Activated CD8-positive, alpha-beta T cell treated with anti-CD3 and anti-CD28 coated beads for 36 hours (primary cell): ENCODE measurements around the gene IL1RAPL2. TPM values are rescaled to one million over a fixed set of nuclear protein-coding genes. Genes with fewer than 3 reads are reported as not detected.
"Not testable (repeated sequence)": the region's sequence is repeated elsewhere in the genome, so short reads cannot be mapped to it uniquely, and the experiment has no call there.

Experiments
- ATAC-seq: fragments of 200-7000 bp; cut with Tn5 transposase; one replicate; pipeline ENCODE4 v1.10.0; 2021; ENCODE audit warnings: mild to moderate bottlenecking, moderate library complexity
- CTCF ChIA-PET: fragments of 350-600 bp; sonication (Branson Sonifier 250); formaldehyde crosslinking; loops from one replicate; lab custom pipeline; 2021; ENCODE audit warnings: antibody characterized with exemption; lab: Charles Lee
- POLR2A ChIA-PET: fragments of 350-600 bp; sonication (Branson Sonifier 250); formaldehyde crosslinking; loops from one replicate; lab custom pipeline; 2021; ENCODE audit warnings: antibody characterized with exemption; lab: Charles Lee
- DNase-seq: peaks from one replicate; pipeline ENCODE4 v3.0.0-alpha.2; 2020
- H3K27ac Mint-ChIP-seq: one replicate; pipeline ENCODE4 v1.8.0; 2021; ENCODE audit warnings: mild to moderate bottlenecking, mixed read lengths
- H3K27me3 Mint-ChIP-seq: one replicate; pipeline ENCODE4 v1.8.0; 2021; ENCODE audit warnings: mixed read lengths
- H3K36me3 Mint-ChIP-seq: one replicate; pipeline ENCODE4 v1.8.0; 2021; ENCODE audit warnings: low read depth, mixed read lengths
- H3K4me1 Mint-ChIP-seq: one replicate; pipeline ENCODE4 v1.8.0; 2021; ENCODE audit warnings: low read depth, mixed read lengths
- H3K4me3 Mint-ChIP-seq: one replicate; pipeline ENCODE4 v1.8.0; 2021; ENCODE audit warnings: mild to moderate bottlenecking, moderate library complexity, mixed read lengths
- H3K9me3 Mint-ChIP-seq: one replicate; pipeline ENCODE4 v1.8.0; 2021; ENCODE audit warnings: mixed read lengths
- intact Hi-C: fragments of 100-400 bp; cut with micrococcal nuclease; formaldehyde crosslinking; loops from one replicate; pipeline ENCODE4 v1.10.0; 2022
- total RNA-seq, 2 experiments: library from RNA; stranded (reverse); gene quantifications; one replicate each; pipeline ENCODE4 v1.2.3, GENCODE V29; 2021
- TF ChIP-seq, protein P1 (sequence below): fragments of 200-600 bp; IDR thresholded peaks from one replicate; pipeline ENCODE4 v1.8.0; 2022; ENCODE audit warnings: antibody characterized with exemption, mild to moderate bottlenecking

Gene IL1RAPL2
- total RNA-seq, 2 experiments from 2014 or later: not detected

DNA sequence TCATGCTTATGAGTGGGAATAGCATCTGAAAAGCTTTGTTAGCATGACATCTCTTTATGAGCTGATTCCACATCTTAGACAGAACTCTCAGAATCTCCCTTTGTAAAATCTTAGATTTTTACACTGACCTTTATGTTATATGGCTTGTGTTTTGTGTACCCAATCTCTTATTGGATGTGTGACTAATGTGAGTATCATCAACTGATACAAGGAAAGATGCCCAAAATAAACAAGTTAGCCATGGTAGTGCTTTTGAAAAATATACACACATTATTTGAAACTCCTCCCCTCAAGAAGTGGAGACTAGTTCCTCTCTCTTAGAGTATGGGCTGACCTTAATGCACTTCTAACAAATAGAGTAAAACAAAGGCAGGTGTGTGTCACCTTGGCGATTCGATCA lies 1096.2 kb downstream of the IL1RAPL2 start:
- H3K4me3 Mint-ChIP-seq: no peak overlapping the region
- DNase-seq (no peak), ATAC-seq (no peak)
- POLR2A ChIA-PET: no interaction called here
- TF ChIP-seq, protein P1, sequence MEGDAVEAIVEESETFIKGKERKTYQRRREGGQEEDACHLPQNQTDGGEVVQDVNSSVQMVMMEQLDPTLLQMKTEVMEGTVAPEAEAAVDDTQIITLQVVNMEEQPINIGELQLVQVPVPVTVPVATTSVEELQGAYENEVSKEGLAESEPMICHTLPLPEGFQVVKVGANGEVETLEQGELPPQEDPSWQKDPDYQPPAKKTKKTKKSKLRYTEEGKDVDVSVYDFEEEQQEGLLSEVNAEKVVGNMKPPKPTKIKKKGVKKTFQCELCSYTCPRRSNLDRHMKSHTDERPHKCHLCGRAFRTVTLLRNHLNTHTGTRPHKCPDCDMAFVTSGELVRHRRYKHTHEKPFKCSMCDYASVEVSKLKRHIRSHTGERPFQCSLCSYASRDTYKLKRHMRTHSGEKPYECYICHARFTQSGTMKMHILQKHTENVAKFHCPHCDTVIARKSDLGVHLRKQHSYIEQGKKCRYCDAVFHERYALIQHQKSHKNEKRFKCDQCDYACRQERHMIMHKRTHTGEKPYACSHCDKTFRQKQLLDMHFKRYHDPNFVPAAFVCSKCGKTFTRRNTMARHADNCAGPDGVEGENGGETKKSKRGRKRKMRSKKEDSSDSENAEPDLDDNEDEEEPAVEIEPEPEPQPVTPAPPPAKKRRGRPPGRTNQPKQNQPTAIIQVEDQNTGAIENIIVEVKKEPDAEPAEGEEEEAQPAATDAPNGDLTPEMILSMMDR: no peak
- no peak overlapping the region for H3K27ac Mint-ChIP-seq
- H3K36me3 Mint-ChIP-seq: no peaks in the 10 kb centered on the region
- no peaks in the 10 kb centered on the region for H3K27me3 Mint-ChIP-seq
- H3K4me1 Mint-ChIP-seq: no peaks in the 10 kb centered on the region
- intact Hi-C loops: no loop called here
- CTCF ChIA-PET: no interaction called here
- peaks cover 2% of the 10 kb centered on the region for H3K9me3 Mint-ChIP-seq

DNA sequence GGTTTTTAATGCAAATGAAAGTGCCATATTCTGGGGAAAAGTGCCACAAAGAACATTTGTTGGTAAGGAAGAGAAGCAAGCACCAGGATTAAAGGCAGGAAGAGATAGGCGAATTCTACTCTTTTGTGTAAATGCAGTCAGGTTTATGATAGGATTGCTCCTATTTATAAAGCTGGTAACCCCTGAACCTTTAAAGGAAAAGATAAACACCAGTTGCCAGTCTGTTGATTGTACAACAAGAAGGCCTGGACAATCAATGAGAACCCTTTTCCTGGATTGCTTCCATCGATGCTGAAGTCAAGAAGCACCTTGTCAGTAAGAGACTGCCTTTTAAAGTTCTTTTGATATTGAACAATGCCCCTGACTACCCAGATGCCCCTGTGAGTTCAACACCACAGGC lies 1098.2 kb downstream of the IL1RAPL2 start:
- Mint-ChIP-seq H3K4me1 (no peaks in the 10 kb centered on the region), H3K27ac (no peak overlapping the region), H3K9me3 (no peaks in the 10 kb centered on the region), H3K36me3 (no peaks in the 10 kb centered on the region), H3K27me3 (no peaks in the 10 kb centered on the region), H3K4me3 (no peak overlapping the region)
- ChIA-PET CTCF (no interaction called here), POLR2A (no interaction called here)
- TF ChIP-seq, protein P1: no peak
- DNase-seq (no peak), ATAC-seq (no peak)
- intact Hi-C loops: no loop called here

DNA sequence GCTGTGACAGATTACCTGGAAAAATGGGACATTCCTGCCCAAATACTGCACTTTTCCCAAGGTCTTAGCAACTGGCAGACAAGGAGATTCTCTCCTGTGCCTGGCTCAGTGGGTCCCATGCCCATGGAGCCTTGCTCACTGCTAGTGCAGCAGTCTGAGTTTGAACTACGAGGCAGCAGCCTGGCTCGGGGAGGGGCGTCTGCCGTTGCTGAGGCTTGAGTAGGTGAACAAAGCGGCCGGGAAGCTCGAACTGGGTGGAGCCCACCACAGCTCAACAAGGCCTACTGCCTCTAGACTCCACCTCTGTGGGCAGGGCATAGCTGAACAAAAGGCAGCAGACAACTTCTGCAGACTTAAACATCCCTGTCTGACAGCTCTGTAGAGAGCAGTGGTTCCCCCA lies 1118.3 kb downstream of the IL1RAPL2 start:
- H3K4me3 Mint-ChIP-seq, H3K36me3 Mint-ChIP-seq, H3K27ac Mint-ChIP-seq, H3K27me3 Mint-ChIP-seq, H3K9me3 Mint-ChIP-seq, DNase-seq, CTCF ChIA-PET, H3K4me1 Mint-ChIP-seq, intact Hi-C loops, POLR2A ChIA-PET, ATAC-seq: not testable (repeated sequence)

DNA sequence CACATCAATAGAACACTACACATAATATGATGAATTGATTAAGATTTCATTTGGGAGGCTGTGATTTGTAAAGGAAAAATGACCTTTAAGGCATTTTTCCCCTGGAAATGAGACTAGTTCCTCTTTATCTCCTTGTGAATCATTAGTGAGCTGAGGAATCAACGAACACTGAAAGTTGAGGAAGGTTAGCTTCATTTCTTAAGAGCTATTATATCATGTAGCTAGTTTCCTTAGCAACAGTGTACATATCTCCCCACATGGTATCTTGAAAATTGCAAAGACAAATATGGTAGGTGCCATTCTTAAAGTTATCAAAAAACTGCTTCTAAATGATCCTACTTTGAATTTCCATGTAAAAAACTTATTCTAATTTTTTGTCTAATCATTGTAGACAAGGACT lies 1128.8 kb downstream of the IL1RAPL2 start:
- Mint-ChIP-seq H3K4me3 (no peak overlapping the region), H3K36me3 (no peaks in the 10 kb centered on the region), H3K27ac (no peak overlapping the region), H3K27me3 (no peaks in the 10 kb centered on the region), H3K9me3 (no peaks in the 10 kb centered on the region), H3K4me1 (no peaks in the 10 kb centered on the region)
- CTCF ChIA-PET: no interaction called here
- POLR2A ChIA-PET: no interaction called here
- ATAC-seq (no peak), DNase-seq (no peak)
- TF ChIP-seq, protein P1: no peak
- intact Hi-C loops: no loop called here

DNA sequence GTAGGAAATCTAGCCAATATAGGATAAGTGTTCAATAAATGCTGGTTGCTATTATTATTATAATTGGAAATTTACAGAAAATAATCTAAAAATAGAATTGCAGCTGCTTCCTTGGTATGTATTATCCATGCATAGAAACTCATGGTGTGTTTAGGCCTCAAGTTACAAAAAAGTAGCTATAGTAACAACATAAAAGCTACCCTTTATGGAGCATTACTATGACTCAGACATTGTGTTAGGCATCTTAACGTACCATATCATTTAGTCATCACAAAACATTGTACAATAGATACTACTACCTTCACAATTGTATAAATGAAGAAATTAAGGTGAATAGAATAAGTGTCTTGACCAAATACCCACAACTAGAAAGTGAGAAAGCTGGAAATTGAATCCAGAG lies 1129.5 kb downstream of the IL1RAPL2 start:
- ATAC-seq (no peak), DNase-seq (no peak)
- Mint-ChIP-seq H3K27me3 (no peaks in the 10 kb centered on the region), H3K27ac (no peak overlapping the region), H3K9me3 (no peaks in the 10 kb centered on the region), H3K36me3 (no peaks in the 10 kb centered on the region), H3K4me3 (no peak overlapping the region), H3K4me1 (no peaks in the 10 kb centered on the region)
- TF ChIP-seq, protein P1: no peak
- CTCF ChIA-PET: no interaction called here
- intact Hi-C loops: no loop called here
- POLR2A ChIA-PET: no interaction called here

DNA sequence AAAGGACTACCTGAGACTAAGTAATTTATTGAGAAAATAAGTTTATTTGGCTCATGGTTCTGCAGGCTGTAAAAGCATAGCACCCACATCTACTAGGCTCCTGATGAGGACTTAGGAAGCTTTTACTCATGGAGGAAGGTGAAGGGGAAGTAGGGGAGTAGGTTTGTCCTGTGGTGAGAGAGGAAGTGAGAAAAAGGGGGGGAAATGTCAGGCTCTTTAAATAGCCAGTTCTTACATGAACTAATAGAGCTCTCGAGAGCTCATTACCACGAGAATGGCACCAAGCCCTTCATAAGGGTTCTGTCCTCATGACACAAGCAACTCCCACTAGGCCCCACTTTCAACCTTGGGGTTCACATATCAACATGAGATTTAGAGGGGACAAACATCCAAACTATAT lies 1130.9 kb downstream of the IL1RAPL2 start:
- intact Hi-C loops: no loop called here
- H3K27ac Mint-ChIP-seq: no peak overlapping the region
- ChIA-PET POLR2A (no interaction called here), CTCF (no interaction called here)
- no peak for ATAC-seq
- no peaks in the 10 kb centered on the region for H3K36me3 Mint-ChIP-seq
- H3K27me3 Mint-ChIP-seq: no peaks in the 10 kb centered on the region
- no peaks in the 10 kb centered on the region for H3K4me1 Mint-ChIP-seq
- no peak overlapping the region for H3K4me3 Mint-ChIP-seq
- TF ChIP-seq, protein P1: no peak
- DNase-seq: no peak
- H3K9me3 Mint-ChIP-seq: no peaks in the 10 kb centered on the region
